Activated CD4-positive, alpha-beta memory T cell treated with anti-CD3 and anti-CD28 coated beads, Interleukin-2, amount 10 ng/mL, durations not matched to agents 7 days and 5 days (primary cell): ENCODE results near the gene CYBC1. TPM values are rescaled to one million over a fixed set of nuclear protein-coding genes. Genes with fewer than 3 reads are reported as not detected.

Experiments used
- CTCF ChIA-PET: fragments of 350-600 bp; sonication (Branson Sonifier 250); formaldehyde crosslinking; loops from one replicate; lab custom pipeline; 2021; ENCODE audit warnings: antibody characterized with exemption, inconsistent platforms; lab: Charles Lee
- POLR2A ChIA-PET: fragments of 350-600 bp; sonication (Branson Sonifier 250); formaldehyde crosslinking; loops from one replicate; lab custom pipeline; 2021; ENCODE audit warnings: antibody characterized with exemption; lab: Charles Lee
- DNase-seq: peaks from one replicate; pipeline ENCODE4 v3.0.0-alpha.2; 2020
- H3K27ac Mint-ChIP-seq: one replicate; pipeline ENCODE4 v1.8.0; 2021; ENCODE audit warnings: mild to moderate bottlenecking, mixed read lengths
- H3K27me3 Mint-ChIP-seq: one replicate; pipeline ENCODE4 v1.8.0; 2021; ENCODE audit warnings: mixed read lengths
- H3K36me3 Mint-ChIP-seq: one replicate; pipeline ENCODE4 v1.8.0; 2021; ENCODE audit warnings: low read depth, mixed read lengths
- H3K4me1 Mint-ChIP-seq: one replicate; pipeline ENCODE4 v1.8.0; 2021; ENCODE audit warnings: mixed read lengths
- H3K4me3 Mint-ChIP-seq: one replicate; pipeline ENCODE4 v1.8.0; 2021; ENCODE audit warnings: mild to moderate bottlenecking, mixed read lengths
- H3K9me3 Mint-ChIP-seq: one replicate; pipeline ENCODE4 v1.8.0; 2021; ENCODE audit warnings: mixed read lengths
- total RNA-seq, 2 experiments: library from RNA; stranded (reverse); gene quantifications; one replicate each; pipeline ENCODE4 v1.2.3, GENCODE V29; 2021

CYBC1 gene
- total RNA-seq, 2 experiments from 2014 or later, result 308 to 313 TPM

GRCh38 chr17:82410014-82410716 lies 40.4 kb downstream of the CYBC1 start:
- POLR2A ChIA-PET, result interaction anchor here (1.6 kb wide), 1 partner anchor 7 kb away, joined by 4 read pairs; no protein-coding TSS in a partner anchor

GRCh38 chr17:82408938-82409318 lies 41.6 kb downstream of the CYBC1 start:
- ChIA-PET CTCF (no interaction called here), POLR2A (interaction anchor here (1.6 kb wide), 1 partner anchor 9 kb away, joined by 4 read pairs; no protein-coding TSS in a partner anchor)
- no peak for DNase-seq
- Mint-ChIP-seq H3K9me3 (no peaks in the 10 kb centered on the region), H3K27me3 (no peaks in the 10 kb centered on the region), H3K36me3 (peaks cover 7% of the 10 kb centered on the region), H3K4me3 (no peak overlapping the region), H3K4me1 (peaks cover 9% of the 10 kb centered on the region), H3K27ac (no peak overlapping the region)

More at GRCh38 chr17:82410014-82410716, 40.4 kb downstream of the CYBC1 start:
- CTCF ChIA-PET, result interaction anchor here (1.1 to 1.3 kb wide), 2 partner anchors 14 to 168 kb away, joined by 3 to 4 read pairs; no protein-coding TSS in a partner anchor
- H3K36me3 Mint-ChIP-seq, result peaks cover 8% of the 10 kb centered on the region
- H3K9me3 Mint-ChIP-seq, result no peaks in the 10 kb centered on the region
- no peaks in the 10 kb centered on the region for H3K27me3 Mint-ChIP-seq
- H3K27ac Mint-ChIP-seq, result no peak overlapping the region
- no peak for DNase-seq
- no peak overlapping the region for H3K4me3 Mint-ChIP-seq
- H3K4me1 Mint-ChIP-seq, result peaks cover 17% of the 10 kb centered on the region

- ChIA-PET POLR2A (interaction anchor here (1.6 kb wide), 1 partner anchor 9 kb away, joined by 4 read pairs; no protein-coding TSS in a partner anchor), CTCF (no interaction called here)
- H3K27ac Mint-ChIP-seq, result no peak overlapping the region
- H3K4me3 Mint-ChIP-seq, result no peak overlapping the region
- H3K36me3 Mint-ChIP-seq, result peaks cover 11% of the 10 kb centered on the region
- H3K27me3 Mint-ChIP-seq, result no peaks in the 10 kb centered on the region
- H3K9me3 Mint-ChIP-seq, result no peaks in the 10 kb centered on the region
- DNase-seq, result no peak
- peaks cover 9% of the 10 kb centered on the region for H3K4me1 Mint-ChIP-seq
These were observed 42.1 kb downstream of the CYBC1 start for GRCh38 chr17:82408288-82408937.

GRCh38 chr17:82407255-82407654 lies 43.3 kb downstream of the CYBC1 start:
- peaks cover 7% of the 10 kb centered on the region for H3K4me1 Mint-ChIP-seq
- H3K27me3 Mint-ChIP-seq, result no peaks in the 10 kb centered on the region
- ChIA-PET POLR2A (no interaction called here), CTCF (no interaction called here)
- H3K9me3 Mint-ChIP-seq, result no peaks in the 10 kb centered on the region
- no peak for DNase-seq
- H3K4me3 Mint-ChIP-seq, result no peak overlapping the region
- H3K27ac Mint-ChIP-seq, result no peak overlapping the region
- peaks cover 17% of the 10 kb centered on the region for H3K36me3 Mint-ChIP-seq

GRCh38 chr17:82406131-82406671 lies 44.4 kb downstream of the CYBC1 start:
- no peak overlapping the region for H3K27ac Mint-ChIP-seq
- H3K9me3 Mint-ChIP-seq, result no peaks in the 10 kb centered on the region
- no peaks in the 10 kb centered on the region for H3K27me3 Mint-ChIP-seq
- peaks cover 13% of the 10 kb centered on the region for H3K4me1 Mint-ChIP-seq
- DNase-seq, result no peak
- POLR2A ChIA-PET, result no interaction called here
- H3K4me3 Mint-ChIP-seq, result no peak overlapping the region
- peaks cover 20% of the 10 kb centered on the region for H3K36me3 Mint-ChIP-seq
- CTCF ChIA-PET, result interaction anchor here (0.7 kb wide), 1 partner anchor 61 kb away, joined by 4 read pairs; no protein-coding TSS in a partner anchor

GRCh38 chr17:82405051-82405450 lies 45.5 kb downstream of the CYBC1 start:
- no peak for DNase-seq
- Mint-ChIP-seq H3K4me3 (no peak overlapping the region), H3K9me3 (no peaks in the 10 kb centered on the region), H3K27me3 (no peaks in the 10 kb centered on the region), H3K27ac (no peak overlapping the region), H3K4me1 (peaks cover 22% of the 10 kb centered on the region), H3K36me3 (peaks cover 22% of the 10 kb centered on the region)
- POLR2A ChIA-PET, result no interaction called here
- CTCF ChIA-PET, result interaction anchor here (0.7 kb wide), 1 partner anchor 100 kb away, joined by 3 read pairs; no protein-coding TSS in a partner anchor

- Mint-ChIP-seq H3K27me3 (no peaks in the 10 kb centered on the region), H3K27ac (no peak overlapping the region), H3K9me3 (no peaks in the 10 kb centered on the region), H3K4me1 (peaks cover 24% of the 10 kb centered on the region), H3K4me3 (no peak overlapping the region), H3K36me3 (peaks cover 22% of the 10 kb centered on the region)
- ChIA-PET CTCF (no interaction called here), POLR2A (no interaction called here)
- no peak for DNase-seq
These were observed 46.6 kb downstream of the CYBC1 start for GRCh38 chr17:82403662-82404660.

GRCh38 chr17:82402865-82403264 lies 47.7 kb downstream of the CYBC1 start:
- no peaks in the 10 kb centered on the region for H3K27me3 Mint-ChIP-seq
- CTCF ChIA-PET, result interaction anchor here (0.7 kb wide), 1 partner anchor 11 kb away, joined by 3 read pairs; no protein-coding TSS in a partner anchor

GRCh38 chr17:82400830-82401229 lies 49.7 kb downstream of the CYBC1 start:
- Mint-ChIP-seq H3K9me3 (no peaks in the 10 kb centered on the region), H3K27ac (peak overlapping the region; percentile 74), H3K4me3 (peak overlapping the region; percentile 50), H3K27me3 (no peaks in the 10 kb centered on the region), H3K4me1 (peaks cover 17% of the 10 kb centered on the region), H3K36me3 (peaks cover 22% of the 10 kb centered on the region)
- DNase-seq, result peak; percentile 76
- ChIA-PET CTCF (interaction anchor here (0.6 to 0.7 kb wide), 2 partner anchors 11 to 35 kb away, joined by 3 read pairs; no protein-coding TSS in a partner anchor), POLR2A (interaction anchor here (0.7 kb wide), 1 partner anchor 56 kb away, joined by 3 read pairs; no protein-coding TSS in a partner anchor)

More at GRCh38 chr17:82402865-82403264, 47.7 kb downstream of the CYBC1 start:
- Mint-ChIP-seq H3K27ac (no peak overlapping the region), H3K36me3 (peaks cover 22% of the 10 kb centered on the region), H3K4me1 (peaks cover 24% of the 10 kb centered on the region), H3K4me3 (no peak overlapping the region), H3K9me3 (no peaks in the 10 kb centered on the region)
- POLR2A ChIA-PET, result no interaction called here
- DNase-seq, result no peak

- CTCF ChIA-PET, result interaction anchor here (1.2 to 1.5 kb wide), 2 partner anchors 17 to 78 kb away, joined by 3 read pairs; no protein-coding TSS in a partner anchor
- Mint-ChIP-seq H3K27me3 (no peaks in the 10 kb centered on the region), H3K4me1 (peaks cover 17% of the 10 kb centered on the region), H3K4me3 (no peak overlapping the region), H3K9me3 (no peaks in the 10 kb centered on the region), H3K27ac (no peak overlapping the region), H3K36me3 (peaks cover 21% of the 10 kb centered on the region)
- no peak for DNase-seq
- POLR2A ChIA-PET, result interaction anchor here (0.7 to 1.6 kb wide), 2 partner anchors 30 to 55 kb away, joined by 3 to 6 read pairs; no protein-coding TSS in a partner anchor
These were observed 50.3 kb downstream of the CYBC1 start for GRCh38 chr17:82400206-82400605.

- Mint-ChIP-seq H3K36me3 (peaks cover 20% of the 10 kb centered on the region), H3K4me1 (peaks cover 17% of the 10 kb centered on the region), H3K27ac (no peak overlapping the region), H3K4me3 (no peak overlapping the region), H3K9me3 (no peaks in the 10 kb centered on the region), H3K27me3 (no peaks in the 10 kb centered on the region)
- POLR2A ChIA-PET, result interaction anchor here (1.6 kb wide), 1 partner anchor 29 kb away, joined by 6 read pairs; no protein-coding TSS in a partner anchor
- DNase-seq, result no peak
- CTCF ChIA-PET, result interaction anchor here (1.2 to 1.5 kb wide), 2 partner anchors 18 to 78 kb away, joined by 3 read pairs; no protein-coding TSS in a partner anchor
These were observed 50.9 kb downstream of the CYBC1 start for GRCh38 chr17:82399601-82400101.
